Astrocyte of the spinal cord (primary cell): ENCODE measurements around the gene PRDM12.

Experiments used
- DNase-seq: peaks from one replicate; pipeline ENCODE4 v3.0.0; 2011; ENCODE audit warnings: low read depth, low spot score
- H3K4me3 ChIP-seq: 2 replicates; pipeline ENCODE4 v1.5.1; 2011; ENCODE audit warnings: low read depth, mild to moderate bottlenecking, low read length, moderate library complexity
- in situ Hi-C: cut with HindIII; loops from 2 replicates; pipeline ENCODE4 v1.10.0; 2017; ENCODE audit warnings: low sequenced_read_pairs
- TF ChIP-seq, protein P1 (sequence below): IDR thresholded peaks from 2 replicates; pipeline ENCODE4 v1.5.1; 2012; ENCODE audit warnings: low read depth, mild to moderate bottlenecking, low read length, inconsistent platforms

Gene PRDM12

DNA sequence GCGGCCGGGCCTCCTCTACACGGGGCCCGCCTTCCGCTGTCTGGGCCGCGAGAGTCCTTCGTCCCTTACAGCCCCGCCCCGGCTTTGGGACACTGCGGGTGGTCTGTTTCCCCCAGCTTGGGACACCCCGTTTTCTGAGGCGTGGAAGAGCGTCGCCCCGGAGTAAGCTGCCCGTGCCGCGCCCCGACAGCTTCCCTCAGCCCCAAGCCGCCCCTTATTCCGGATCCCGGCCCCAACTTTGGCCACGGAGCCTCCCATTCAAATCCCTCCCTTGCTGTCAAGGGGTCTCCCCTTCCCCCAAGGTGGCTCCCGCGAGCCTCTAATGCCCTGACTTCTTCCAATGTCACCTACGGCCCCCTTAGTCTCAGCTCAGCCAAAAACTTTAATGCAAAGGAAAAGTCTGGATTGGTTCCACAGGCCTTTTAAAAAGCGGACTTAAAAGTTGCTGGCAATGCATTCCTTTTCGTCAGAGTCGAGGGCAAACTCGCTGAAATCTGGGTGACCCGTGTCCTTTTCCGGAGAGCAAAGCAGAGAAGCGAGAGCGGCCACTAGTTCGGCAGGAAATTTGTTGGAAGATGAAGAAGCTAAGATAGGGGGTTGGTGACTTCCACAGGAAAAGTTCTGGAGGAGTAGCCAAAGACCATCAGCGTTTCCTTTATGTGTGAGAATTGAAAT is 49.0 kb downstream of the PRDM12 start:
- peak; percentile 32 for DNase-seq
- H3K4me3 ChIP-seq = peak overlapping the region; percentile 87
- in situ Hi-C loops = no loop called here
- TF ChIP-seq, protein P1, sequence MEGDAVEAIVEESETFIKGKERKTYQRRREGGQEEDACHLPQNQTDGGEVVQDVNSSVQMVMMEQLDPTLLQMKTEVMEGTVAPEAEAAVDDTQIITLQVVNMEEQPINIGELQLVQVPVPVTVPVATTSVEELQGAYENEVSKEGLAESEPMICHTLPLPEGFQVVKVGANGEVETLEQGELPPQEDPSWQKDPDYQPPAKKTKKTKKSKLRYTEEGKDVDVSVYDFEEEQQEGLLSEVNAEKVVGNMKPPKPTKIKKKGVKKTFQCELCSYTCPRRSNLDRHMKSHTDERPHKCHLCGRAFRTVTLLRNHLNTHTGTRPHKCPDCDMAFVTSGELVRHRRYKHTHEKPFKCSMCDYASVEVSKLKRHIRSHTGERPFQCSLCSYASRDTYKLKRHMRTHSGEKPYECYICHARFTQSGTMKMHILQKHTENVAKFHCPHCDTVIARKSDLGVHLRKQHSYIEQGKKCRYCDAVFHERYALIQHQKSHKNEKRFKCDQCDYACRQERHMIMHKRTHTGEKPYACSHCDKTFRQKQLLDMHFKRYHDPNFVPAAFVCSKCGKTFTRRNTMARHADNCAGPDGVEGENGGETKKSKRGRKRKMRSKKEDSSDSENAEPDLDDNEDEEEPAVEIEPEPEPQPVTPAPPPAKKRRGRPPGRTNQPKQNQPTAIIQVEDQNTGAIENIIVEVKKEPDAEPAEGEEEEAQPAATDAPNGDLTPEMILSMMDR = no peak

DNA sequence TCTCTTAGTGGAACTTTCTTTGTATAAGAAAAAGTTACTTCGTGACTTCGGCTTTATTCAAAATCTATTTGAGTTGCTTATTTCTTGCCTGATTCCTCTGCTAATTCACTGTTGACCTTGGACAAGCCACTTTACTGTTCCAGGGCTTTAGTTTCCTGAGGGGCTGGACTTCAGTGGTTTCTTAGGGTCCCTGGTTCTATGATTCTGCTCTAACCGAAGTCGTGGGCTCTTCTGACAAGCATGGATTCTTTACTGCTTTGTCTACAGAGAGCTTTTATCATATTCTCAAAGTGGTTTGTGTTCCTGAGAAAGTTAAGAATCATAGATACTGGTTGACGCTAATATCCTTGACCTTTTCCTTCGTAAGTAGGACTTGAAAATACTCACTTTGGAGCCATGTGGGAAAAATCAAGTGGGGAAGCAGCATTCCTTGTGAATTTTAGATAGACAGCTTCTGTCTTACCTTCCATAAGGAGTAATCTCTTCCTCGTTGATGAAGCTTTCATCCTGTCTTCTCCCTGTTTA is 50.3 kb downstream of the PRDM12 start:
- no peak for DNase-seq
- in situ Hi-C loops = no loop called here
- TF ChIP-seq, protein P1 = no peak
- peak overlapping the region; percentile 87 for H3K4me3 ChIP-seq

DNA sequence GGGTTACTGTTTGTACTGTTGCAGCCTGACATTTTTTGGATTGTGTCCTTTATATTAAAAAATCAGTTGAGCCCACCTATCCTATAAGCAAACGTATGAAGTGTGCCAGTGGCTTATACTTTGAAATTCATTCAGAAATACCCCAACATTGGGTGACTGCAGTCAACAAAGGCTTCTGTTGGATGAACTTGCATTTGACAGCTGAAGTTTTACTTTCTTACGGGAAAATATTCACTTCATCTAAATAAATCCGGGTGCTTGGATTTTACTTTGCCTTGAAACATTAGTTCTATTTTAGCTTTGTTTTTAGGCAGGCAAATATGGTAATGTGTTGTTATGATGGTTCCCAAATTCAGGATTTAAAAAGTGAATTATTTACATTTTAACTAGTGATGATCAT is 50.9 kb downstream of the PRDM12 start:
- DNase-seq = no peak
- in situ Hi-C loops = no loop called here
- TF ChIP-seq, protein P1 = no peak
- peak overlapping the region; percentile 87 for H3K4me3 ChIP-seq

DNA sequence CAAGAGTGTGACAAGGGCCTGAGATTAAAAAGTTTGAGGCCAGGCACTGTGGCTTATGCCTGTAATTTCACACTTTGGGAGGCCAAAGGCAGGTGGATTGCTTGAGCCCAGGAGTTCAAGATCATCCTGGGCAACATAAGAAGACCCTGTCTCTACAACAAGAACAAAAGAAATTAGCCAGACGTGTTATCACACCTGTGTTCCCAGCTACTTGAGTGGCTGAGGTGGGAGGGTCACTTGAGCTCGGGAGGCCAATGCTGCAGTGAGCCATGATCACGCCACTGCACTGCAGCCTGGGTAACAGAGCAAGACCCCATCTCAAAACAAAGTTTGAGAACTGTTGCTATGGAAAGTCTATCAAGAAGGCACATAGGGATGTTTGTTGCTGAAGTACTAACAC is 54.2 kb downstream of the PRDM12 start:
- TF ChIP-seq, protein P1 = no peak
- DNase-seq = no peak
- in situ Hi-C loops = no loop called here

DNA sequence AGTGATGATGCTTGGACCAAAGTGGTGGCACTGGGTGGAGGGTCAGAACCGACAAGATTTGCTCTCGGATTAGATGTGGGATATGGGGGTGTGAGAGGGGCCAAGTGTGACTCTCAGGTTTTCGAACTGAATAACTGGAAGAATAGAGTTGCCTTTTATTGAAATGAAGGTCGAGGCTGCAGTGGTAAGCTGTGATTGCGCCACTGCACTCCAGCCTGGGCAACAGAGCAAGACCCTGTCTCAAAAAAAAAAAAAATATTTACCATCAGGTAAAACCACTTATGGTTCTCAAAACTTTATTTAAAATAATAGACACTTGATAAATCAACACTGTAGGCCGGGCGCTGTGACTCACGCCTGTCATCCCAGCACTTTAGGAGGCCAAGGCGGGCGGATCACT is 56.4 kb downstream of the PRDM12 start:
- TF ChIP-seq, protein P1 = no peak
- DNase-seq = no peak
- in situ Hi-C loops = no loop called here

More for the DNA sequence above, 54.2 kb downstream of the PRDM12 start:
- H3K4me3 ChIP-seq = no peak overlapping the region

DNA sequence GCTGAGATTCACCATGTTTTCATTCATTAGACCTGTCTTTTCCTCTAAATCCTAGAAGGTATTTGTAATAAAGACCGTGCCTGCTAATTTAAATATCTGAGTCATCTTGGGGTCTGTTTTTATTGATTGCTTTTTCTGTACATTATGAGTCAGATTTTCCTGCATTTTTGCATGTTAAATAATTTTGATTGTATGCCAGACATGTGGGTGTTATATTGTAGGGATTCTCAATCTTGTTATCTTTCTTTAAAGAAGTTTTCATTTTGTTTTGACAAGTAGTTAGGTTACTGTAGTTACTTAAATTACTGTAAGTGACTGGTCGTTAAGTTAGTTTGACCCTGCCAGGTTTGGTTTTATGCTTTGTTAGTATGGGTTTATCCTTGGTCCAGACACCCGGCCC is 64.3 kb downstream of the PRDM12 start:
- in situ Hi-C loops = no loop called here
- TF ChIP-seq, protein P1 = no peak
- DNase-seq = peak; percentile 63
- H3K4me3 ChIP-seq = no peak overlapping the region

More for the DNA sequence above, 56.4 kb downstream of the PRDM12 start:
- no peak overlapping the region for H3K4me3 ChIP-seq
